IMR-90 (cell line): ENCODE data around the gene TTC29. TPM values are rescaled to one million over a fixed set of nuclear protein-coding genes. Genes with fewer than 3 reads are reported as not detected.

ENCODE experiments used
- ATAC-seq: fragments of 200-7000 bp; cut with Tn5 transposase; 2 replicates; pipeline ENCODE4 v1.9.1; 2020; ENCODE audit warnings: low read depth, mild to moderate bottlenecking, moderate library complexity
- BruUV-seq: library from RNA; stranded (reverse); fragments of 400-500 nt; replicated peaks from 2 replicates; lab custom pipeline; 2021; lab: Mats Ljungman, UMichigan
- CTCF ChIA-PET: fragments of 300-600 bp; formaldehyde crosslinking; extraction: SDS; loops from one replicate; lab custom pipeline; 2021; ENCODE audit warnings: antibody characterized with exemption; lab: Yijun Ruan, JAX
- POLR2A ChIA-PET: fragments of 300-600 bp; sonication (Branson Sonifier 250); formaldehyde crosslinking; loops from one replicate; lab custom pipeline; 2022; ENCODE audit warnings: antibody characterized with exemption; ENCODE audit not compliant: unreplicated experiment; lab: Charles Lee
- DNase-seq: peaks from one replicate; pipeline ENCODE4 v3.0.0; 2013
- H2AFZ ChIP-seq: replicated peaks from 2 replicates; pipeline ENCODE3; 2013; ENCODE audit warnings: low read length, mild to moderate bottlenecking; ENCODE audit not compliant: poor library complexity
- H2AK5ac ChIP-seq: 2 replicates; pipeline ENCODE4 v1.6.1; 2013; ENCODE audit warnings: low read depth, low read length, inconsistent platforms
- H2AK9ac ChIP-seq: replicated peaks from 2 replicates; pipeline ENCODE3; 2013; ENCODE audit warnings: mild to moderate bottlenecking, low read depth, low read length, moderate library complexity; ENCODE audit not compliant: poor library complexity
- H2BK120ac ChIP-seq: 2 replicates; pipeline ENCODE4 v1.6.1; 2013; ENCODE audit warnings: low read depth, low read length, inconsistent platforms
- H2BK15ac ChIP-seq: 3 replicates; pipeline ENCODE4 v1.6.1; 2013; ENCODE audit warnings: low read depth, low read length, inconsistent platforms
- H2BK20ac ChIP-seq: 2 replicates; pipeline ENCODE4 v1.6.1; 2013; ENCODE audit warnings: low read depth, mild to moderate bottlenecking, inconsistent platforms, low read length, moderate library complexity
- H2BK5ac ChIP-seq: 2 replicates; pipeline ENCODE4 v1.6.1; 2013; ENCODE audit warnings: mild to moderate bottlenecking, low read depth, low read length, inconsistent platforms; ENCODE audit not compliant: poor library complexity, severe bottlenecking
- H3K14ac ChIP-seq: replicated peaks from 2 replicates; pipeline ENCODE4 v1.6.1; 2013; ENCODE audit warnings: low read depth, low read length, inconsistent platforms
- H3K18ac ChIP-seq: 2 replicates; pipeline ENCODE4 v1.6.1; 2013; ENCODE audit warnings: low read depth, low read length, control low read depth
- H3K23ac ChIP-seq: 2 replicates; pipeline ENCODE4 v1.6.1; 2013; ENCODE audit warnings: low read depth, low read length, inconsistent platforms
- H3K27ac ChIP-seq: 2 replicates; pipeline ENCODE4 v1.5.1; 2013; ENCODE audit warnings: mild to moderate bottlenecking, control low read depth, low read length; ENCODE audit not compliant: insufficient read depth
- H3K27me3 ChIP-seq: 2 replicates; pipeline ENCODE4 v1.6.1; 2013; ENCODE audit warnings: low read length; ENCODE audit not compliant: control insufficient read depth, insufficient read depth
- H3K36me3 ChIP-seq: 2 replicates; pipeline ENCODE4 v1.6.1; 2013; ENCODE audit warnings: low read length, mixed read lengths; ENCODE audit not compliant: control insufficient read depth, insufficient read depth
- H3K4ac ChIP-seq: 2 replicates; pipeline ENCODE4 v1.6.1; 2013; ENCODE audit warnings: low read depth, low read length, inconsistent platforms
- H3K4me1 ChIP-seq: 2 replicates; pipeline ENCODE4 v1.6.1; 2013; ENCODE audit warnings: low read length, mixed read lengths; ENCODE audit not compliant: control insufficient read depth, insufficient read depth
- H3K4me2 ChIP-seq: 2 replicates; pipeline ENCODE4 v1.6.1; 2013; ENCODE audit warnings: low read depth, mild to moderate bottlenecking, control low read depth, low read length, moderate library complexity
- H3K4me3 ChIP-seq: 2 replicates; pipeline ENCODE4 v1.5.1; 2013; ENCODE audit warnings: low read depth, mild to moderate bottlenecking, control low read depth, low read length, moderate library complexity; ENCODE audit not compliant: insufficient read depth
- H3K56ac ChIP-seq: 2 replicates; pipeline ENCODE4 v1.6.1; 2013; ENCODE audit warnings: low read length, inconsistent platforms; ENCODE audit not compliant: insufficient read depth; ENCODE audit errors: extremely low read depth
- H3K79me1 ChIP-seq, 2 experiments: 2 replicates each; pipeline ENCODE4 v1.6.1; 2013; ENCODE audit warnings: low read length in 2 of 2, inconsistent platforms in 1 of 2, low read depth in 1 of 2
- H3K9ac ChIP-seq: 2 replicates; pipeline ENCODE4 v1.6.1; 2013; ENCODE audit warnings: low read depth, low read length, control low read depth
- H3K9me1 ChIP-seq: 2 replicates; pipeline ENCODE4 v1.6.1; 2013; ENCODE audit warnings: low read length, inconsistent platforms; ENCODE audit not compliant: insufficient read depth
- H3K9me3 ChIP-seq: 2 replicates; pipeline ENCODE4 v1.6.1; 2013; ENCODE audit warnings: low read length; ENCODE audit not compliant: control insufficient read depth, insufficient read depth
- H4K20me1 ChIP-seq: 2 replicates; pipeline ENCODE4 v1.6.1; 2013; ENCODE audit warnings: low read length, inconsistent platforms; ENCODE audit not compliant: insufficient read depth
- H4K5ac ChIP-seq: 2 replicates; pipeline ENCODE4 v1.6.1; 2013; ENCODE audit warnings: mild to moderate bottlenecking, low read depth, low read length, control low read depth
- H4K8ac ChIP-seq, 2 experiments: 2 replicates each; pipeline ENCODE4 v1.6.1; 2013; ENCODE audit warnings: low read depth in 2 of 2, low read length in 2 of 2, control low read depth in 1 of 2, inconsistent platforms in 1 of 2
- H4K91ac ChIP-seq: 2 replicates; pipeline ENCODE4 v1.6.1; 2013; ENCODE audit warnings: low read depth, low read length, inconsistent platforms; ENCODE audit not compliant: insufficient read depth
- BHLHE40 ChIP-seq: fragments of 150-350 bp; IDR thresholded peaks from 2 replicates; pipeline ENCODE4 v1.6.1; 2016; ENCODE audit warnings: mild to moderate bottlenecking, low read depth, low read length
- ELK1 ChIP-seq: fragments of 150-350 bp; IDR thresholded peaks from 2 replicates; pipeline ENCODE4 v1.6.1; 2016; ENCODE audit warnings: low read depth, mild to moderate bottlenecking, low read length, moderate library complexity, borderline replicate concordance
- MAFK ChIP-seq: IDR thresholded peaks from 2 replicates; pipeline ENCODE4 v1.6.1; 2012; ENCODE audit warnings: low read depth, low read length, improper control_type of control experiment
- MXI1 ChIP-seq: IDR thresholded peaks from 2 replicates; pipeline ENCODE4 v1.6.1; 2012; ENCODE audit warnings: low read depth, mild to moderate bottlenecking, low read length, moderate library complexity, borderline replicate concordance
- NFE2L2 ChIP-seq: fragments of 150-350 bp; IDR thresholded peaks from 2 replicates; pipeline ENCODE4 v1.6.1; 2016; ENCODE audit warnings: low read depth, mild to moderate bottlenecking, low read length
- RAD21 ChIP-seq: IDR thresholded peaks from 2 replicates; pipeline ENCODE4 v1.6.1; 2012; ENCODE audit warnings: low read length, improper control_type of control experiment
- RCOR1 ChIP-seq: IDR thresholded peaks from 2 replicates; pipeline ENCODE4 v1.6.1; 2012; ENCODE audit warnings: mild to moderate bottlenecking, low read length, improper control_type of control experiment; ENCODE audit not compliant: insufficient replicate concordance
- USF2 ChIP-seq: fragments of 150-350 bp; IDR thresholded peaks from 2 replicates; pipeline ENCODE4 v1.6.1; 2017; ENCODE audit warnings: mild to moderate bottlenecking, antibody characterized with exemption, low read length, low read depth
- WGBS, 2 experiments: methylation state at CpG; one replicate each; pipeline versions ENCODE4 v1.1.5 to v1.1.7; 2013; ENCODE audit warnings: missing lambda C conversion rate in 2 of 2; ENCODE audit not compliant: insufficient read length in 1 of 2; ENCODE audit errors: extremely low coverage in 2 of 2; 5-methylcytosine and 5-hydroxymethylcytosine counted together
- dilution Hi-C: fragments of 300-500 bp; cut with HindIII; formaldehyde crosslinking; loops from one replicate; pipeline ENCODE4 v1.14.3; 2018; ENCODE audit warnings: low sequenced_read_pairs; ENCODE audit not compliant: unreplicated experiment
- in situ Hi-C: fragments of 300-500 bp; cut with MboI; formaldehyde crosslinking; loops from 3 replicates; pipeline ENCODE4 v1.14.3; 2019; ENCODE audit warnings: low sequenced_read_pairs, inconsistent platforms, mixed read lengths
- intact Hi-C: fragments of 100-400 bp; cut with micrococcal nuclease; formaldehyde crosslinking; loops from 2 replicates; pipeline ENCODE4 v1.10.0; 2022
- polyA plus RNA-seq, 3 experiments: library from polyadenylated mRNA; depleted of rRNA; stranded (reverse); fragments of >200 nt; gene quantifications; 2 replicates each; pipeline ENCODE4 v1.2.3, GENCODE V29; 2012; ENCODE audit warnings: low replicate concordance in 1 of 3
- total RNA-seq: library from RNA; depleted of rRNA; stranded (reverse); fragments of >200 nt; gene quantifications from 2 replicates; pipeline ENCODE4 v1.2.3, GENCODE V29; 2012

Gene TTC29
- total and polyA plus RNA-seq, 2 of the 4 experiments (the other 2 are of a cell fraction): not detected

GRCh38 chr4:146959692-146960091 is 14.0 kb upstream of the TTC29 start:
- no peaks in the 10 kb centered on the region for H3K9me3 ChIP-seq
- H3K23ac ChIP-seq: no peak overlapping the region
- no peak overlapping the region for H4K5ac ChIP-seq
- H3K36me3 ChIP-seq: no peaks in the 10 kb centered on the region
- BruUV-seq: no TSS peak
- in situ Hi-C loops (no loop called here), dilution Hi-C loops (no loop called here), intact Hi-C loops (no loop called here)
- H3K79me1 ChIP-seq: no peaks in the 10 kb centered on the region
- no peak overlapping the region for H3K56ac ChIP-seq
- no peak overlapping the region for H2AFZ ChIP-seq
- ChIA-PET POLR2A (no interaction called here), CTCF (no interaction called here)
- no peaks in the 10 kb centered on the region for H3K4me1 ChIP-seq
- TF ChIP-seq RAD21: no peak
- TF ChIP-seq BHLHE40: no peak
- no peak for TF ChIP-seq ELK1
- no peak for TF ChIP-seq RCOR1
- TF ChIP-seq NFE2L2: no peak
- no peak for TF ChIP-seq USF2
- TF ChIP-seq MXI1: no peak
- TF ChIP-seq MAFK: no peak
- H3K9ac ChIP-seq: no peak overlapping the region
- WGBS, 2 experiments: 86% methylated on average over 1 of the region's 1 CpG; no CpG with 5 or more reads in 1 of the 2 experiments
- H3K4me3 ChIP-seq: no peak overlapping the region
- H3K4ac ChIP-seq: no peak overlapping the region
- no peak overlapping the region for H3K18ac ChIP-seq
- no peaks in the 10 kb centered on the region; the same call in 1 of the 2 replicates for H3K27me3 ChIP-seq
- H3K4me2 ChIP-seq: no peak overlapping the region
- H4K20me1 ChIP-seq: no peaks in the 10 kb centered on the region
- no peak overlapping the region for H4K91ac ChIP-seq
- no peak overlapping the region for H4K8ac ChIP-seq
- H2BK120ac ChIP-seq: no peak overlapping the region
- DNase-seq: peak; percentile 3
- no peaks in the 10 kb centered on the region for H3K9me1 ChIP-seq
- no peak overlapping the region for H2BK20ac ChIP-seq
- no peak overlapping the region for H3K27ac ChIP-seq
- no peak overlapping the region for H2BK15ac ChIP-seq
- ATAC-seq: no peak
- H2BK5ac ChIP-seq: no peak overlapping the region
- H3K14ac ChIP-seq: no peak overlapping the region
- H2AK9ac ChIP-seq: no peak overlapping the region
- H2AK5ac ChIP-seq: no peak overlapping the region
